Measurements from ENCODE around the gene PLXNA2.

The PLXNA2 gene

DNA sequence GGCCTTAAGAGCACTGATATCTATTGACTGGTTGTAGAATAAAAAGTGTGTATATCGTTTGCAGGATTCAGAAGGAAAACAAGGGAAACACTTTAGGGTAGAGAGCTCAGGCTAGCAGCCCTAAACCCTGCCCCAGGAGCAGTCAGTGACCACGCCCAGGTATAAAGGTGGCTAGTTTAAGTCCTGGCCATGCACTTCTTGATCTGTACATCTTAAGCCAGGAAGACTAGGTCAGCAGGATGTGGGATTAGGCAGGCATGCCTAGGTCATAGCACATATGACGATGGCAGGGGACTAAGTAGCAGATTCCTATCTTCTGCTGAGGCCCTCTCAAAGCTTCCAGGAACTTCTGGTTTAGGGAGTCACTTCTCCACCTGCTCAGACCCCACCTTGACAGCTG is 175.3 kb downstream of the PLXNA2 start:
- DNase-seq (ENCODE audit: low spot score): no peak
- ChIA-PET CTCF (interaction anchor here (0.6 kb wide), 1 partner anchor 21 kb away, joined by 3 read pairs; no protein-coding TSS in a partner anchor), POLR2A (ENCODE audit: low non-redundant PET) (no interaction called here)
- no peak overlapping the region for H3K27ac ChIP-seq
- TF ChIP-seq CTCF (conservative IDR thresholded peaks at IDR 0.05; ENCODE audit: low read depth): no peak

DNA sequence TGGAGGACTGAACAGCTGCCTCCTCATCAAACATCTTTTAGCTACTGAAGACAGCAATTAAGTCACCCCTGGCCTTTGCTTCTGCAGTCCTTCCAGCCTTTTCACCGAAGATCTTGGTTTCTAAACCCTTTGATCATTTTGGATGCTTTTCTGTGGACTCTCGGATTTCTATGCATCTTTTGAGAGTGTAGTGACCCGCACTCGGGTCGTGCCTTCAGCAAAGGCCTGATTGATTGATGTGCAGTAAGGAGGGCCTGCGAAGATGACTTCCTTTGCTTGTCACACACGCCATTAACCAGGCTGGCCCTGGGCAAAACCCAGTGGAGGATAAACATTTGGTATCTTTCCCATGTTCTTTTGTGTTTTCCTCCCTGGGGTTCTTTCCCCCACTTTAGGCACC is 175.8 kb downstream of the PLXNA2 start:
- no peak overlapping the region for H3K27ac ChIP-seq
- DNase-seq (ENCODE audit: low spot score): no peak
- CTCF ChIA-PET: interaction anchor here (0.6 kb wide), 1 partner anchor 20 kb away, joined by 3 read pairs; no protein-coding TSS in a partner anchor
- POLR2A ChIA-PET (ENCODE audit: low non-redundant PET): no interaction called here
- no peak for TF ChIP-seq CTCF (conservative IDR thresholded peaks at IDR 0.05; ENCODE audit: low read depth)

GRCh38 chr1:208066583-208066982 is 177.6 kb downstream of the PLXNA2 start:
- TF ChIP-seq CTCF (conservative IDR thresholded peaks at IDR 0.05; ENCODE audit: low read depth): no peak
- POLR2A ChIA-PET (ENCODE audit: low non-redundant PET): no interaction called here
- DNase-seq (ENCODE audit: low spot score): no peak
- no peak overlapping the region for H3K27ac ChIP-seq
- CTCF ChIA-PET: interaction anchor here (1.0 kb wide), 1 partner anchor 45 kb away, joined by 3 read pairs; no protein-coding TSS in a partner anchor

GRCh38 chr1:208065862-208066261 is 178.3 kb downstream of the PLXNA2 start:
- CTCF ChIA-PET: interaction anchor here (1.0 kb wide), 1 partner anchor 45 kb away, joined by 3 read pairs; no protein-coding TSS in a partner anchor
- H3K27ac ChIP-seq: no peak overlapping the region
- POLR2A ChIA-PET (ENCODE audit: low non-redundant PET): no interaction called here
- no peak for DNase-seq (ENCODE audit: low spot score)
- no peak for TF ChIP-seq CTCF (conservative IDR thresholded peaks at IDR 0.05; ENCODE audit: low read depth)

DNA sequence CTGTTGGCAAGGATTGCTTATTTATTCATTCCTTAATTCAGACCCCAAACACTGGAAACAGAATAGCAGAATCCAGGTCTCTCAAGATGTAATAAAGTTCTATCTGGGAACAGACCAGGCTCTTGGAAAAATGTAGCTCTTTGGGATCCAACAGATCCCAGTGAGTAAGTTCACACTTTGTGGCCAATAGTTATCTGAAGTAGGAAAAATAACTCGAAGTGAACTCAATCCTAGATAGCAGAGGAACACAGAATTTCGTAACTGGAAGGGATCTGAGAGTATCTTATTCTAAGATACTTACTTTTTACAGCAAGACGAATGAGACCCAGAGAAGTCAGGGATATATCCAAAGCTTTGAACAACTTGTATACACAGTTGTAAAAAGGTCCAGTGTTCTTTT is 182.6 kb downstream of the PLXNA2 start:
- no peak for DNase-seq (ENCODE audit: low spot score)
- no peak overlapping the region for H3K27ac ChIP-seq
- ChIA-PET CTCF (no interaction called here), POLR2A (ENCODE audit: low non-redundant PET) (no interaction called here)
- TF ChIP-seq CTCF (conservative IDR thresholded peaks at IDR 0.05; ENCODE audit: low read depth): no peak

DNA sequence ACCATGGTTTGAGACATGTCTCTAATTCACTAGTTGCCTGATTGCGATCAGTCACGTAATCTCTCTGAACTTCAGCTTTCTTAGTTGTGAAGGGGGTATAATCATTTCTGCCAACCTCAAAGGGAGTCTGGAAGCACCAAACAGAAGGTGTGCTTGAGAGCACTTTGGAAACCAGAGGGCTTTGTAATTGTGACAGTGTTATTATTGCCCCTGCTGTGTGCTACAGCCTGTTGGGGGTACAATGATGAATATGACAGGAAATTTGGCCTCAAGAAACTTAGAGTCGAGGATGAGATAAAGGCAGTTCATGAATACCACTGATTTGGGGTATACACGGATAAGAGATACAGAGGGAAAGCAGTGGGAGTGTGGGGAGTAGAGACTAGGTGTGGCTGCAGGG is 183.1 kb downstream of the PLXNA2 start:
- TF ChIP-seq CTCF (conservative IDR thresholded peaks at IDR 0.05; ENCODE audit: low read depth): no peak
- H3K27ac ChIP-seq: no peak overlapping the region
- DNase-seq (ENCODE audit: low spot score): no peak
- ChIA-PET POLR2A (ENCODE audit: low non-redundant PET) (no interaction called here), CTCF (no interaction called here)

Data from RWPE1 (cell line).